ENCODE data around the gene NDUFA6. TPM values are rescaled to one million over a fixed set of nuclear protein-coding genes. Genes with fewer than 3 reads are reported as not detected.
"Not testable (repeated sequence)": the region's sequence is repeated elsewhere in the genome, so short reads cannot be mapped to it uniquely, and the experiment has no call there.

NDUFA6 gene
- total and polyA plus RNA-seq, 2 donors = 90.0 to 99.7 TPM

DNA sequence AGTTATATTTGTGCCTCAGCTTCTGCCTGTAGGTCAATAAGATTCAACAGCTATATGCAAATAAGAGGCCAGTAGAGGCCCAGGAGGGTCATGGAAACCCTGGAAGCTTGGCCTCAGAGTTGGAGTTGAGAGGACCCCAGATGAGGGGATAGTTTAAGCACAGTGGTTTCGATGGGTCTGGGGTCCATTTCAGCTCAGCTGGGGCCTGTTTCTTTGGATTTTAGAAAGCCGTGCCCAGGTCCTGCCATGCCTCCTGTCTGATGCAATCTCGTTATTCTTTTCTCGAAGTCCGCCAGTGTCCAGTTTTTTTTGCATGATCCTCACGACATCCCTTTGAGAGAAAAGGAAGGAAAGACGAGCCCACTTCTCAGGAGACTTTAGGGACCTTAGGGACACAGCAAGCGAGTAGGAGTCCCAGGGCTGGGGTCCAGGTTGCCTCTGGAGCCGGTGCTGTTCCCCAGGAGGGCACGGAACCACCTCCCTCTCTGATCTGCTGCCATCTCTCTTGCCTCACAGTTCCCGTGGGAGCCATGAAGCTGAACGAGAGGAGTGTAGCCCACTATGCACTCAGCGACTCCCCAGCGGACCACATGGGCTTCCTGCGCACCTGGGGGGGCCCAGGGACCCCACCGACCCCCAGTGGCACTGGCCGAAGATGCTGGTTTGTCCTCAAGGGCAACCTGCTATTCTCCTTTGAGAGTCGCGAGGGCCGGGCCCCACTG, 13.6 kb downstream of the NDUFA6 start:
- Histone ChIP-seq H3K9me3 (ENCODE audit: control insufficient read depth in 2 of 2, insufficient read depth in 1 of 2, low read length in 1 of 2) (no peaks in the 10 kb centered on the region), H3K4me1 (ENCODE audit: control insufficient read depth in 2 of 2, insufficient read depth in 2 of 2, low read length in 2 of 2) (peaks cover 23 to 41% of the 10 kb centered on the region in 2 donors), H3K27ac (ENCODE audit: low read depth in 1 of 2, low read length in 1 of 2) (no peak overlapping the region), H3K4me3 (ENCODE audit: low read length in 2 of 2) (no peak overlapping the region), H3K36me3 (ENCODE audit: control insufficient read depth in 2 of 2, insufficient read depth in 2 of 2, low read length in 1 of 2) (peaks cover 4% of the 10 kb centered on the region in 2 donors), H3K27me3 (ENCODE audit: control insufficient read depth in 2 of 2, insufficient read depth in 1 of 2, low read length in 1 of 2) (peaks cover 0 to 8% of the 10 kb centered on the region in 2 donors)
- DNase-seq (ENCODE audit: low read depth in 6 of 9, low spot score in 9 of 9) = no peak
- 97% methylated on average over 20 of the region's 20 CpGs for WGBS

DNA sequence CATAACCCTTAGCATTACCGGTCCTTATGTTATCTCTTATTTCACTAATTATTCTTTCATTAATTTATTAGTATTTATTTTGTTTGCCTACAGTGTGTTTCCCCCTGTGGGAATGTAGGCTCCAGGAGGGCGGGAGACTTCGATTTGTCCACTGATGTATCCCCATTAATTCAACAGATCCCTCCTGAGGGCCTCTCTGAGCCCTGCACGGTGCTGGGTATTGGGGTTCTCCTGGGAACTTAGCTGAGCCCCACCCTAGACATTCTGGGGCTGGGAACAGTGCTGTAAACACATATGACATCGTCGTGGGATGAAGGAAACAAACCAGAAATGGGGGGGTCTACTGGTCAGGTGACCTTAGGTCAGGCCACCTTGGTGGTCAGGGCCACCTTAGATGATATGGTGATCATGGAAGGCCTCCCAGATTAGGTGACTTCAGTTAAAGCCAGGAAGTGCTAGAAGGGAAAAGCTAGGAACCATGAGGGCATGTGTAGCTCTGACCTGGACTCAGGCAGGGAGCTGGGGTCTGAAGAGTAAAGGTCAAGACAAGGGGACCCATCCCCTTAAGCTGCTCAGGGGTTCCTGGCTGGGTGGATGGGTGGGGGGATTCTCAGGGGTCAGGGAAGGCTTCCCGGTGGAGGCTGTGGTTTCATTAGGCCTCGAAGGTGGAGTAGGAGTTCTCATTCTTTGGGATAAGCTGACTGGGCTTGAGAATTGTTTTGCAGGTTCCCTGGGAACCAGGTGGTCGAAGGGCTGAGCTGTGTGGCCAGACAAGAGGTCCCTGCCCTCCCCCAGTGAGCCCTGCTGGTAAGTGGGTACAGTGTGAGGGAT, 15.5 kb downstream of the NDUFA6 start:
- Histone ChIP-seq H3K4me3 (ENCODE audit: low read length in 2 of 2) (peak overlapping the region; percentile 59 to 65), H3K27ac (ENCODE audit: low read depth in 1 of 2, low read length in 1 of 2) (peak overlapping the region in 1 of 2 donors; percentile 52), H3K36me3 (ENCODE audit: control insufficient read depth in 2 of 2, insufficient read depth in 2 of 2, low read length in 1 of 2) (no peaks in the 10 kb centered on the region), H3K9me3 (ENCODE audit: control insufficient read depth in 2 of 2, insufficient read depth in 1 of 2, low read length in 1 of 2) (no peaks in the 10 kb centered on the region), H3K27me3 (ENCODE audit: control insufficient read depth in 2 of 2, insufficient read depth in 1 of 2, low read length in 1 of 2) (peaks cover 0 to 8% of the 10 kb centered on the region in 2 donors), H3K4me1 (ENCODE audit: control insufficient read depth in 2 of 2, insufficient read depth in 2 of 2, low read length in 2 of 2) (peaks cover 28 to 48% of the 10 kb centered on the region in 2 donors)
- WGBS = 89% methylated on average over 9 of the region's 9 CpGs
- no peak for DNase-seq (ENCODE audit: low read depth in 6 of 9, low spot score in 9 of 9)

- DNase-seq (ENCODE audit: low read depth in 6 of 9, low spot score in 9 of 9) = peak in 3 of 9 donors; percentile 49 to 69 (median 57)
- WGBS = 2% methylated on average over 55 of the region's 55 CpGs
Measured at GRCh38 chr22:42074132-42074811, 16.3 kb downstream of the NDUFA6 start, which contains the start of gene PHETA2. Gene PHETA2 (plus strand): TSS chr22:42074248. CDS start chr22:42077294, 3,046 bp downstream.

DNA sequence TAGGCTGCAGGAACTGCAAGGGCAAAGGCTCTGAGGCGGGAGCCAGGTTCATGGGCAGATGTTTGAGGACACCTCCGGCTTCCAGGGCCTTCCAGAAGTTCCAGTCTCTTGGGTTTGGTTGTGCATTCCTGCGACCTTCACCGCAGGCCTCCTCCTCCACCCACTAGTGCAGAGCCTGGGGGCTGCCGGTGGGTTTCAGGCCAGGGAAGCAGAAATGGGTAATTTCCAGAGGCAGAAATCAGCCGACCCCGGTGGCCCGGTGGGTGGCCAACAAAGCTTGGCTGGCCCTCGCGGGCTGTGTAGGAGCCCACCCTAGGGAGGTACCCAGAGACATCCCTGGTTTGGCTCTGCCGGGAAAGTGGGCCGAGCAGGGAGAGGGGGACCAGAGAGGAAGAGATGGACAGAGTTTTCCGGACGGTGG, 16.9 kb downstream of the NDUFA6 start:
- no peaks in the 10 kb centered on the region for H3K9me3 ChIP-seq (ENCODE audit: control insufficient read depth in 2 of 2, insufficient read depth in 1 of 2, low read length in 1 of 2)
- peak overlapping the region; percentile 59 to 65 for H3K4me3 ChIP-seq (ENCODE audit: low read length in 2 of 2)
- DNase-seq (ENCODE audit: low read depth in 6 of 9, low spot score in 9 of 9) = no peak
- H3K4me1 ChIP-seq (ENCODE audit: control insufficient read depth in 2 of 2, insufficient read depth in 2 of 2, low read length in 2 of 2) = peaks cover 23 to 47% of the 10 kb centered on the region in 2 donors
- no peaks in the 10 kb centered on the region for H3K36me3 ChIP-seq (ENCODE audit: control insufficient read depth in 2 of 2, insufficient read depth in 2 of 2, low read length in 1 of 2)
- H3K27ac ChIP-seq (ENCODE audit: low read depth in 1 of 2, low read length in 1 of 2) = no peak overlapping the region
- peaks cover 0 to 8% of the 10 kb centered on the region in 2 donors for H3K27me3 ChIP-seq (ENCODE audit: control insufficient read depth in 2 of 2, insufficient read depth in 1 of 2, low read length in 1 of 2)
- WGBS = 88% methylated on average over 14 of the region's 14 CpGs

More at GRCh38 chr22:42074132-42074811, 16.3 kb downstream of the NDUFA6 start, which contains the start of gene PHETA2:
- Histone ChIP-seq H3K27ac (ENCODE audit: low read depth in 1 of 2, low read length in 1 of 2) (peak within 1 kb of the TSS; percentile 52 to 73), H3K36me3 (ENCODE audit: control insufficient read depth in 2 of 2, insufficient read depth in 2 of 2, low read length in 1 of 2) (no peaks in the 10 kb centered on the region), H3K27me3 (ENCODE audit: control insufficient read depth in 2 of 2, insufficient read depth in 1 of 2, low read length in 1 of 2) (peaks cover 0 to 8% of the 10 kb centered on the region in 2 donors), H3K9me3 (ENCODE audit: control insufficient read depth in 2 of 2, insufficient read depth in 1 of 2, low read length in 1 of 2) (no peaks in the 10 kb centered on the region), H3K4me1 (ENCODE audit: control insufficient read depth in 2 of 2, insufficient read depth in 2 of 2, low read length in 2 of 2) (peaks cover 28 to 53% of the 10 kb centered on the region in 2 donors), H3K4me3 (ENCODE audit: low read length in 2 of 2) (peak within 1 kb of the TSS; percentile 59 to 65)

DNA sequence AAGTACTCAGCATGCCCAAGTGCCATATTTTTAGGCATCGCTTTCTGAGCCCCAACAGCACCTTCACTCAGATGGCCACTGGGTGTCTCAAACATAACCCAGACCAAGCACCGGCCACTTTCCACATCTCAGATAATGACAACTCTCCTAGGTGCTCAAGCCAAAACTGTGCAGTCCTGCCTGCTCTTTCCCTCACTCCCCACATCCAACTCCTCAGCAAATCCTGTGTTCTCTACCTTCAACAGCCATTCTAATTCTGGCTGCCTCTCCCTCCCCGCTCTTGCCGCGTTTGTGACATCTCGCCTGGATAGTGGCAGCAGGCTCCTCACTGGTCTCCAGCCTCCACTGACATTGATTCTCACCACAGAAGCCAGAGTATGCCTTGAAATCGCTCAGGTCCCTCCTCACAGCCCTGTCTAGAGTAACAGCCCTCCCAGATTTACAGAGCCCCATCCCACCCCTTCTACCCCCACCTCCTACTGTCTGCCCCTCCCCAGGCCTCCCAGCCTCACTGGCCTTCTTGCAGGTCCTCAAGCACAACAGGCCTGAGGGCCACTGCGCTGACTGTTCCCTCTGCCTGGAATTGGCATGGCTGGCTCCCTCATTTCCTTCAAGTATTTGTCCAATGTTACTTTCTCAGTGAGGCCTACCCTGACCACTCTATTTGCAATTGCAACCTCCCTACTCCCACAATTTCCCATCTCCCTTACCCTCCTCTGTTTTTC, 17.8 kb downstream of the NDUFA6 start:
- peaks cover 16 to 40% of the 10 kb centered on the region in 2 donors for H3K4me1 ChIP-seq (ENCODE audit: control insufficient read depth in 2 of 2, insufficient read depth in 2 of 2, low read length in 2 of 2)
- WGBS = 97% methylated on average over 8 of the region's 8 CpGs
- DNase-seq (ENCODE audit: low read depth in 6 of 9, low spot score in 9 of 9) = no peak
- H3K27ac ChIP-seq (ENCODE audit: low read depth in 1 of 2, low read length in 1 of 2) = no peak overlapping the region
- no peak overlapping the region for H3K4me3 ChIP-seq (ENCODE audit: low read length in 2 of 2)
- peaks cover 0 to under 1% of the 10 kb centered on the region in 2 donors for H3K36me3 ChIP-seq (ENCODE audit: control insufficient read depth in 2 of 2, insufficient read depth in 2 of 2, low read length in 1 of 2)
- H3K9me3 ChIP-seq (ENCODE audit: control insufficient read depth in 2 of 2, insufficient read depth in 1 of 2, low read length in 1 of 2) = no peaks in the 10 kb centered on the region
- peaks cover 0 to 8% of the 10 kb centered on the region in 2 donors for H3K27me3 ChIP-seq (ENCODE audit: control insufficient read depth in 2 of 2, insufficient read depth in 1 of 2, low read length in 1 of 2)

DNA sequence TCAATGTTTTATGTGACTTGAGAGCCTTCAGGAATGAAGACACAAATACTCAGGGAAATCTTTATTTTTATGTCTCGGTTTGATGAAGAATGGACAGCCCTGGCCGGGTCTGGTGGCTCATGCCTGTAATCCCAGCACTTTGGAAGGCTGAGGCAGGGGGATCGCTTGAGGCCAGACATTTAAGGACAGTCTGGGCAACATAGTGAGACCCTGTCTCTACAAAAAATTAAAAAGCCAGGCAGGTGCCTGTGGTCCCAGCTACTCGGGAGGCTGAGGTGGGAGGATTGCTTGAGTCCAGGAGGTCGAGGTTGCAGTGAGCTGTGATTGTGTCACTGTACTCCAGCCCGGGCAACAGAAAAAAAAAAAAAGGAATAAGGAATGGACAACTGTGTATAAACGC, 19.1 kb downstream of the NDUFA6 start:
- H3K27ac ChIP-seq (ENCODE audit: low read depth in 1 of 2, low read length in 1 of 2); H3K36me3 ChIP-seq (ENCODE audit: control insufficient read depth in 2 of 2, insufficient read depth in 2 of 2, low read length in 1 of 2); H3K27me3 ChIP-seq (ENCODE audit: control insufficient read depth in 2 of 2, insufficient read depth in 1 of 2, low read length in 1 of 2); DNase-seq (ENCODE audit: low read depth in 6 of 9, low spot score in 9 of 9); H3K9me3 ChIP-seq (ENCODE audit: control insufficient read depth in 2 of 2, insufficient read depth in 1 of 2, low read length in 1 of 2): not testable (repeated sequence)
- Histone ChIP-seq H3K4me3 (ENCODE audit: low read length in 2 of 2) (peak overlapping the region in 1 of 2 donors; percentile 56), H3K4me1 (ENCODE audit: control insufficient read depth in 2 of 2, insufficient read depth in 2 of 2, low read length in 2 of 2) (peaks cover 16 to 40% of the 10 kb centered on the region in 2 donors)
- WGBS = 90% methylated on average over 7 of the region's 7 CpGs

GRCh38 chr22:42070517-42071422, 19.8 kb downstream of the NDUFA6 start, which contains the start of gene NAGA:
Gene NAGA (minus strand): TSS chr22:42070812. CDS start chr22:42070297, 515 bp downstream.
- DNase-seq (ENCODE audit: low read depth in 6 of 9, low spot score in 9 of 9) = peak; percentile 79 to 95 (median 86)
- Histone ChIP-seq H3K4me3 (ENCODE audit: low read length in 2 of 2) (peak within 1 kb of the TSS; percentile 56 to 70), H3K4me1 (ENCODE audit: control insufficient read depth in 2 of 2, insufficient read depth in 2 of 2, low read length in 2 of 2) (peaks cover 16 to 39% of the 10 kb centered on the region in 2 donors), H3K27me3 (ENCODE audit: control insufficient read depth in 2 of 2, insufficient read depth in 1 of 2, low read length in 1 of 2) (peaks cover 0 to 8% of the 10 kb centered on the region in 2 donors), H3K36me3 (ENCODE audit: control insufficient read depth in 2 of 2, insufficient read depth in 2 of 2, low read length in 1 of 2) (peaks cover 7 to 8% of the 10 kb centered on the region in 2 donors), H3K27ac (ENCODE audit: low read depth in 1 of 2, low read length in 1 of 2) (peak within 1 kb of the TSS; percentile 83 to 86), H3K9me3 (ENCODE audit: control insufficient read depth in 2 of 2, insufficient read depth in 1 of 2, low read length in 1 of 2) (no peaks in the 10 kb centered on the region)
- under 1% methylated on average over 56 of the region's 56 CpGs for WGBS
